Measurements from ENCODE around the gene DNAAF8.

GRCh38 chr16:4704913-4705312, 29.4 kb upstream of the DNAAF8 start:
- TF ChIP-seq CTCF (IDR thresholded peaks at IDR 0.05), result no peak
- TF ChIP-seq EP300 (IDR thresholded peaks at IDR 0.05), result no peak
- no peak for TF ChIP-seq POLR2AphosphoS5 (IDR thresholded peaks at IDR 0.05)
